HCT116 (cell line): Measurements from ENCODE around the gene TECTA.

Source experiments
- POLR2AphosphoS5 ChIP-seq: IDR thresholded peaks from 2 replicates; pipeline ENCODE4 v1.6.1; 2011; ENCODE audit warnings: mild to moderate bottlenecking, low read depth, low read length, moderate library complexity
- ZNF274 ChIP-seq: fragments of 200-500 bp; sonication (Bioruptor generic); IDR thresholded peaks from 2 replicates; pipeline ENCODE4 v1.6.1; 2014; ENCODE audit warnings: mild to moderate bottlenecking, low read depth, low read length, inconsistent platforms
- TF ChIP-seq, protein P1 (sequence below): IDR thresholded peaks from 2 replicates; pipeline ENCODE4 v1.6.1; 2012; ENCODE audit warnings: low read depth

DNA sequence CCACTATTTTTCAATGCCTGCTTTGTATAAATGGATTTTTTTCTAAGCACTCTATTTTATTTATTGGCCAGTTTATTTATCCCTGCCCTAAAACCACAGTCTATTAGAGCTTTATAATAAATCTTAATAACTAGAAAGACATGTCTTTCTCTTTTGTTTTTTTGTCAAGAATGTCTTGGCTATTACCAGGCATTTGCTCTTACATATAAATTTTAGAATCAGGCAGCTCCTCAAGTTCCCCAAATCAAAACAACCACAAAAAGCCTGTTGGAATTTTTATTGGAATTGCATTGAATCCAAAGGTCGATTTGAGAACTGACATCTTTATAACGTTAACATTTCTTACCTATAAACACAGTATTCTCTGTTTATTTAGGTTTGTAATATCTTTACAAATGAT is 105.8 kb downstream of the TECTA start:
- TF ChIP-seq POLR2AphosphoS5: no peak
- TF ChIP-seq ZNF274: no peak
- TF ChIP-seq, protein P1, sequence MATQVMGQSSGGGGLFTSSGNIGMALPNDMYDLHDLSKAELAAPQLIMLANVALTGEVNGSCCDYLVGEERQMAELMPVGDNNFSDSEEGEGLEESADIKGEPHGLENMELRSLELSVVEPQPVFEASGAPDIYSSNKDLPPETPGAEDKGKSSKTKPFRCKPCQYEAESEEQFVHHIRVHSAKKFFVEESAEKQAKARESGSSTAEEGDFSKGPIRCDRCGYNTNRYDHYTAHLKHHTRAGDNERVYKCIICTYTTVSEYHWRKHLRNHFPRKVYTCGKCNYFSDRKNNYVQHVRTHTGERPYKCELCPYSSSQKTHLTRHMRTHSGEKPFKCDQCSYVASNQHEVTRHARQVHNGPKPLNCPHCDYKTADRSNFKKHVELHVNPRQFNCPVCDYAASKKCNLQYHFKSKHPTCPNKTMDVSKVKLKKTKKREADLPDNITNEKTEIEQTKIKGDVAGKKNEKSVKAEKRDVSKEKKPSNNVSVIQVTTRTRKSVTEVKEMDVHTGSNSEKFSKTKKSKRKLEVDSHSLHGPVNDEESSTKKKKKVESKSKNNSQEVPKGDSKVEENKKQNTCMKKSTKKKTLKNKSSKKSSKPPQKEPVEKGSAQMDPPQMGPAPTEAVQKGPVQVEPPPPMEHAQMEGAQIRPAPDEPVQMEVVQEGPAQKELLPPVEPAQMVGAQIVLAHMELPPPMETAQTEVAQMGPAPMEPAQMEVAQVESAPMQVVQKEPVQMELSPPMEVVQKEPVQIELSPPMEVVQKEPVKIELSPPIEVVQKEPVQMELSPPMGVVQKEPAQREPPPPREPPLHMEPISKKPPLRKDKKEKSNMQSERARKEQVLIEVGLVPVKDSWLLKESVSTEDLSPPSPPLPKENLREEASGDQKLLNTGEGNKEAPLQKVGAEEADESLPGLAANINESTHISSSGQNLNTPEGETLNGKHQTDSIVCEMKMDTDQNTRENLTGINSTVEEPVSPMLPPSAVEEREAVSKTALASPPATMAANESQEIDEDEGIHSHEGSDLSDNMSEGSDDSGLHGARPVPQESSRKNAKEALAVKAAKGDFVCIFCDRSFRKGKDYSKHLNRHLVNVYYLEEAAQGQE: no peak
